B cell (primary cell): Measurements from ENCODE around the gene CCDC85B. TPM values are rescaled to one million over a fixed set of nuclear protein-coding genes. Genes with fewer than 3 reads are reported as not detected.

Experiments used
- ATAC-seq: fragments of 200-7000 bp; cut with Tn5 transposase; one replicate; pipeline ENCODE4 v1.10.0; 2021; ENCODE audit warnings: low read depth, mild to moderate bottlenecking, moderate number of reproducible peaks, moderate library complexity
- CTCF ChIA-PET: fragments of 350-600 bp; sonication (Branson Sonifier 250); formaldehyde crosslinking; loops from one replicate; lab custom pipeline; 2021; ENCODE audit warnings: antibody characterized with exemption, inconsistent platforms; lab: Charles Lee
- POLR2A ChIA-PET: fragments of 350-600 bp; sonication (Branson Sonifier 250); formaldehyde crosslinking; loops from one replicate; lab custom pipeline; 2021; ENCODE audit warnings: antibody characterized with exemption; lab: Charles Lee
- DNase-seq: peaks from one replicate; pipeline ENCODE4 v3.0.0; 2013
- H2AFZ ChIP-seq: 2 replicates; pipeline ENCODE4 v1.6.1; 2012; ENCODE audit warnings: mild to moderate bottlenecking, low read depth, low read length; ENCODE audit not compliant: insufficient read depth, poor library complexity, severe bottlenecking
- H3K27ac ChIP-seq, 2 donors: 1 replicate in 1 of 2; 2 replicates in 1 of 2; pipeline ENCODE4 v1.5.1; 2012 to 2013; ENCODE audit warnings: low read length in 2 of 2, mild to moderate bottlenecking in 2 of 2, moderate library complexity in 1 of 2
- H3K27me3 ChIP-seq, 4 experiments: fragments of 200-600 bp in 1 of 4; sonication (generic) in 1 of 4; replicated peaks in 1 of 4; 1 replicate in 2 of 4; 2 replicates in 2 of 4; pipeline versions ENCODE4 v1.6.1 to v1.7.0; 2013 to 2016; ENCODE audit warnings: low read length in 3 of 4, mild to moderate bottlenecking in 2 of 4, mixed read lengths in 1 of 4, moderate library complexity in 1 of 4; ENCODE audit not compliant: insufficient read depth in 4 of 4, control insufficient read depth in 3 of 4; ENCODE audit errors: control extremely low read depth in 1 of 4
- H3K36me3 ChIP-seq, 2 experiments: replicated peaks in 1 of 2; 1 replicate in 1 of 2; 2 replicates in 1 of 2; pipeline versions ENCODE4 v1.6.1 to v1.7.1; 2013; ENCODE audit warnings: low read length in 1 of 2; ENCODE audit not compliant: insufficient read depth in 2 of 2, control insufficient read depth in 1 of 2; ENCODE audit errors: control extremely low read depth in 1 of 2, extremely low read depth in 1 of 2
- H3K4me1 ChIP-seq, 2 donors: fragments of 200-600 bp in 1 of 2; sonication (generic) in 1 of 2; 1 replicate in 1 of 2; 2 replicates in 1 of 2; pipeline versions ENCODE4 v1.5.1 to v1.6.1; 2013 to 2017; ENCODE audit warnings: low read length in 2 of 2; ENCODE audit not compliant: control insufficient read depth in 2 of 2, insufficient read depth in 2 of 2
- H3K4me2 ChIP-seq: replicated peaks from 2 replicates; pipeline ENCODE3; 2012; ENCODE audit warnings: mild to moderate bottlenecking, low read depth, low read length; ENCODE audit not compliant: poor library complexity, severe bottlenecking
- H3K4me3 ChIP-seq, 5 experiments: fragments of 200-600 bp in 1 of 5; sonication (generic) in 1 of 5; 1 replicate in 3 of 5; 2 replicates in 2 of 5; pipeline versions ENCODE4 v1.5.1 to v1.7.0; 2011 to 2016; ENCODE audit warnings: low read length in 4 of 5, mild to moderate bottlenecking in 4 of 5, low read depth in 2 of 5, control low read depth in 1 of 5, moderate library complexity in 1 of 5; ENCODE audit not compliant: insufficient read depth in 1 of 5; ENCODE audit errors: control extremely low read depth in 1 of 5, extremely low read depth in 1 of 5
- H3K79me2 ChIP-seq: fragments of 200-600 bp; sonication (generic); one replicate; pipeline ENCODE4 v1.6.0; 2016; ENCODE audit warnings: low read length; ENCODE audit not compliant: control insufficient read depth, insufficient read depth
- H3K9ac ChIP-seq: fragments of 200-600 bp; sonication (generic); 2 replicates; pipeline ENCODE4 v1.6.1; 2017; ENCODE audit warnings: mild to moderate bottlenecking, low read length, moderate library complexity
- H3K9me3 ChIP-seq, 3 donors: one replicate each; pipeline versions ENCODE4 v1.6.1 to v1.7.1; 2013; ENCODE audit warnings: low read length in 2 of 3; ENCODE audit not compliant: control insufficient read depth in 2 of 3, insufficient read depth in 1 of 3; ENCODE audit errors: control extremely low read depth in 1 of 3
- H4K20me1 ChIP-seq: 2 replicates; pipeline ENCODE4 v1.6.0; 2012; ENCODE audit warnings: mild to moderate bottlenecking, low read length; ENCODE audit not compliant: insufficient read depth, control insufficient read depth, poor library complexity, severe bottlenecking
- H3K27ac Mint-ChIP-seq: one replicate; pipeline ENCODE4 v1.8.0; 2021; ENCODE audit warnings: mixed read lengths
- H3K27me3 Mint-ChIP-seq: one replicate; pipeline ENCODE4 v1.8.0; 2021; ENCODE audit warnings: mixed read lengths
- H3K4me1 Mint-ChIP-seq: one replicate; pipeline ENCODE4 v1.8.0; 2021; ENCODE audit warnings: mixed read lengths
- H3K4me3 Mint-ChIP-seq: one replicate; pipeline ENCODE4 v1.8.0; 2021; ENCODE audit warnings: mixed read lengths
- H3K9me3 Mint-ChIP-seq: one replicate; pipeline ENCODE4 v1.8.0; 2022; ENCODE audit warnings: mixed read lengths; ENCODE audit not compliant: insufficient read depth
- CTCF ChIP-seq: fragments of 200-600 bp; IDR thresholded peaks from one replicate; pipeline ENCODE4 v1.8.0; 2022; ENCODE audit warnings: antibody characterized with exemption, mild to moderate bottlenecking
- EZH2 ChIP-seq: IDR thresholded peaks from 2 replicates; pipeline ENCODE4 v1.6.1; 2012; ENCODE audit warnings: borderline replicate concordance, low read depth, mild to moderate bottlenecking, moderate library complexity, low read length; ENCODE audit not compliant: insufficient read depth, poor library complexity, severe bottlenecking
- WGBS: methylation state at CpG from one replicate; pipeline ENCODE4 v1.1.5; 2013; ENCODE audit warnings: missing lambda C conversion rate; ENCODE audit not compliant: insufficient coverage; 5-methylcytosine and 5-hydroxymethylcytosine counted together
- intact Hi-C: fragments of 100-400 bp; cut with micrococcal nuclease; formaldehyde crosslinking; loops from one replicate; pipeline ENCODE4 v1.10.0; 2022
- polyA plus RNA-seq: library from polyadenylated mRNA; depleted of rRNA; stranded (reverse); fragments of >200 nt; gene quantifications from 2 replicates; pipeline ENCODE4 v1.2.3, GENCODE V29; 2012
- total RNA-seq, 2 donors: library from RNA; stranded (reverse); fragments of 120-200 nt in 1 of 2; gene quantifications; 1 replicate in 1 of 2; 2 replicates in 1 of 2; pipeline versions ENCODE4 v1.2.3 to v1.2.4, GENCODE V29; 2013 to 2022

Gene CCDC85B
- total and polyA plus RNA-seq, 2 donors (not counting 1 experiment from before 2014, with no cell fraction given) = 18.2 to 39.5 TPM

- H3K27me3 Mint-ChIP-seq = no peaks in the 10 kb centered on the region
- POLR2A ChIA-PET = interaction anchor here (0.7 kb wide), 1 partner anchor 42 kb away, joined by 3 read pairs; the partner anchor contains the start of gene CCDC85B
- TF ChIP-seq CTCF = no peak
- 84% methylated on average over 12 of the region's 13 CpGs for WGBS
- intact Hi-C loops = no loop called here
- no peaks in the 10 kb centered on the region for H3K27me3 ChIP-seq
- H3K27ac Mint-ChIP-seq = no peak overlapping the region
- H3K4me1 ChIP-seq = peaks cover 20 to 22% of the 10 kb centered on the region in 2 donors
- H3K4me3 ChIP-seq = no peak overlapping the region
- ATAC-seq = no peak
- DNase-seq = no peak
- CTCF ChIA-PET = interaction anchor here (0.8 to 1.5 kb wide), 4 partner anchors 9 to 48 kb away, joined by 3 to 6 read pairs (median 4); partner anchors contain the start of gene CCDC85B
- H3K79me2 ChIP-seq = no peaks in the 10 kb centered on the region
- H3K4me3 Mint-ChIP-seq = no peak overlapping the region
- no peaks in the 10 kb centered on the region for H3K9me3 Mint-ChIP-seq
- no peak overlapping the region for H2AFZ ChIP-seq
- no peak overlapping the region for H3K9ac ChIP-seq
- H3K9me3 ChIP-seq = no peaks in the 10 kb centered on the region
- H3K36me3 ChIP-seq = no peaks in the 10 kb centered on the region
- peaks cover 18% of the 10 kb centered on the region for H3K4me1 Mint-ChIP-seq
- no peaks in the 10 kb centered on the region for H4K20me1 ChIP-seq
- H3K4me2 ChIP-seq = no peak overlapping the region
- H3K27ac ChIP-seq = no peak overlapping the region
These were observed 41.5 kb downstream of the CCDC85B start for GRCh38 chr11:65931773-65932557.

DNA sequence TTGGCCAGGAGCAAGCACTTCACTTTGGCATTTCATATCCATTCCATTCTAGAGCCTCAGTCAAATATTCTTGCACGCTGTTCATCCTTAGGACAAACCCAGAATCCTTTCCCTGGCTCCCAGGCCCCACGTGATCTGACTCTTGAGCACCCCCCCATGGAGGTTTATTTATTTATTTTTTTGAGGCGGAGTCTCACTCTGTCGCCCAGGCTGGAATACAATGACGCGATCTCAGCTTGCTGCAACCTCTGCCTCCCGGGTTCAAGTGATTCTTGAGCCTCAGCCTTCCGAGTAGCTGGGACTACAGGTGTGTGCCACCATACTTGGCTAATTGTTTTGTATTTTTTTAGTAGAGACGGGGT is 42.1 kb downstream of the CCDC85B start:
- ChIA-PET POLR2A (no interaction called here), CTCF (interaction anchor here (0.8 to 1.5 kb wide), 2 partner anchors 42 to 48 kb away, joined by 3 to 6 read pairs; partner anchors contain the start of gene CCDC85B)
- Histone ChIP-seq H3K36me3 (no peaks in the 10 kb centered on the region), H3K27ac (no peak overlapping the region), H2AFZ (no peak overlapping the region), H3K4me1 (peaks cover 15 to 16% of the 10 kb centered on the region in 2 donors), H3K9ac (no peak overlapping the region), H4K20me1 (no peaks in the 10 kb centered on the region), H3K9me3 (no peaks in the 10 kb centered on the region), H3K4me2 (no peak overlapping the region), H3K27me3 (peaks cover 0 to 2% (median 0%) of the 10 kb centered on the region in 4 experiments), H3K4me3 (no peak overlapping the region), H3K79me2 (no peaks in the 10 kb centered on the region)
- TF ChIP-seq CTCF (no peak), EZH2 (no peak)
- Mint-ChIP-seq H3K4me3 (no peak overlapping the region), H3K4me1 (peaks cover 14% of the 10 kb centered on the region), H3K27me3 (no peaks in the 10 kb centered on the region), H3K27ac (no peak overlapping the region), H3K9me3 (no peaks in the 10 kb centered on the region)
- intact Hi-C loops = no loop called here
- DNase-seq = no peak
- ATAC-seq = no peak
- WGBS = 71% methylated on average over 5 of the region's 9 CpGs
